GM10266 (cell line): ENCODE results near the gene SUSD4.

ENCODE experiments used
- DNase-seq: peaks from one replicate; pipeline ENCODE4 v3.0.0; 2012; ENCODE audit errors: extremely low spot score
- TF ChIP-seq, protein P1 (sequence below): IDR thresholded peaks from 2 replicates; pipeline ENCODE4 v1.5.1; 2012; ENCODE audit warnings: mild to moderate bottlenecking, low read depth; ENCODE audit not compliant: control insufficient read depth, insufficient read depth; ENCODE audit errors: missing control alignments

The SUSD4 gene

DNA sequence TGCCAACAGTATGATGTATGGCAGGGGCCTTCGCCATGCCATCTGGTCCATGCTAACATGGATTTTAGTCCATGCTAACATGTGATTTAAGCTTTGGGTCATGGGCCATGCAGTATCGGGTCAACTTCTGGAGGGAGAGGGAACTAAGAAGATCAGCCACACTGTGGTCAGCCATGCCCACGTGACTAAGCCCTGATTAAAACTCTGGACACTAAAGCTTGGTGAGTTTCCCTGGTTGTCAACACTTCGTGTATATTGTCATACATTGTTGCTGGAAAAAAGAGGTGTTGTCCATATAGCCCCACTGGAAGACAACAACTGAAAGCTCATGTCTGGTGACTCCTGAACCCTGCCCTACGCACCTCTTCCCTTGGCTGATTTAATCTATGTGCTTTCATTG lies 90.5 kb downstream of the SUSD4 start:
- TF ChIP-seq, protein P1, sequence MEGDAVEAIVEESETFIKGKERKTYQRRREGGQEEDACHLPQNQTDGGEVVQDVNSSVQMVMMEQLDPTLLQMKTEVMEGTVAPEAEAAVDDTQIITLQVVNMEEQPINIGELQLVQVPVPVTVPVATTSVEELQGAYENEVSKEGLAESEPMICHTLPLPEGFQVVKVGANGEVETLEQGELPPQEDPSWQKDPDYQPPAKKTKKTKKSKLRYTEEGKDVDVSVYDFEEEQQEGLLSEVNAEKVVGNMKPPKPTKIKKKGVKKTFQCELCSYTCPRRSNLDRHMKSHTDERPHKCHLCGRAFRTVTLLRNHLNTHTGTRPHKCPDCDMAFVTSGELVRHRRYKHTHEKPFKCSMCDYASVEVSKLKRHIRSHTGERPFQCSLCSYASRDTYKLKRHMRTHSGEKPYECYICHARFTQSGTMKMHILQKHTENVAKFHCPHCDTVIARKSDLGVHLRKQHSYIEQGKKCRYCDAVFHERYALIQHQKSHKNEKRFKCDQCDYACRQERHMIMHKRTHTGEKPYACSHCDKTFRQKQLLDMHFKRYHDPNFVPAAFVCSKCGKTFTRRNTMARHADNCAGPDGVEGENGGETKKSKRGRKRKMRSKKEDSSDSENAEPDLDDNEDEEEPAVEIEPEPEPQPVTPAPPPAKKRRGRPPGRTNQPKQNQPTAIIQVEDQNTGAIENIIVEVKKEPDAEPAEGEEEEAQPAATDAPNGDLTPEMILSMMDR: no peak

DNA sequence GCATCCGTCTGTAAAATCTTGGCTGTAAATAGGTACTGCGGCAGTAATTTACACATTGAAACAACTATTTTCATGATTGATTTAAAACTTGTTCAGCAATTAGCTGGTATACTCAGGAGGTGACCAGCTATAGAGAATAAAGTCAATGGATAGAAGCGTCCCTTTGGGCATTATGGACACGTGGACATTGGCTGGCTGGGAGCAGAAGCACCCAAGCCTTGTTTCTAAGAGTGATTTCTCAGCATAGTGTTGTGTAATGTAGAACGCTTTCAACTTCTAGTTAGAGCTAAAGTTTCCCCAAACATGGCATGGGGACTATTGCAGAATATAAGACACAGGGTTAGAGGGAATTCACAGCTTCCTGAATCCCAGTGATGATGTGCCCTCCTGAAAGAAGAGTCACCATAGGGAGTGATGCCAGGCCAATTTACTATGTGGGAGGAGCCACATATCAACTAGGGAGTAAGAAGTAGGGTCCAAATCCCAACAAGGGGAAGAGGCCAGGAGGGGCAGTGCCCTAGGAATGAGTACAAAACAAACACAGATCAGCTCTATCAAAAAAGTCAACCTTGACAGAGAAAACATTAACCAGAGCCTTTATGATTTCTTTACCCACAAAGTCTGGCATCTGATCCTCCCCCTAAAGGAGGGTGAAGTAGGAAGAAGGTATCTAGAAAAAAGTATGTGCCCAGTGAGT lies 92.7 kb downstream of the SUSD4 start:
- DNase-seq: no peak
- TF ChIP-seq, protein P1: no peak

More for the DNA sequence above, 90.5 kb downstream of the SUSD4 start:
- DNase-seq: no peak

DNA sequence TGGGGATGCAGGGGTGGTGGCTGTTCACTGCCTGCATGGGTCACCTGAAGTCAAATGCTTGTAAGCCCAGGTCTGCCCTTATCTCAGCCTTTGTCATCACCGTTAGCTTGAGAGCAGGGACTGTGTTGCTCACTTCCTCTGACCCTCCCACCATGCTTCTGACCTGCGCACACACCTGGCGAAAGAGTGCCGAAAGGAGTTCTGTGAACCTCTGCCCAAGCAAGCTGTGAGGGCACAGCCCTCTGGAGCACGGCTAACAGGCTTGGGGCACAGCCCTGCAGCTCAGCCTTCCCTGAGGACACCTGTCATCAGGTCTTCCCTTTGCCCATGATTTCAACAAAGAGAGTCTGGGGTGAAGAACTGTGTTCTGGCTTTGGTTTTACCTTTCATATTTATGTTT lies 93.8 kb downstream of the SUSD4 start:
- TF ChIP-seq, protein P1: no peak
- no peak for DNase-seq

DNA sequence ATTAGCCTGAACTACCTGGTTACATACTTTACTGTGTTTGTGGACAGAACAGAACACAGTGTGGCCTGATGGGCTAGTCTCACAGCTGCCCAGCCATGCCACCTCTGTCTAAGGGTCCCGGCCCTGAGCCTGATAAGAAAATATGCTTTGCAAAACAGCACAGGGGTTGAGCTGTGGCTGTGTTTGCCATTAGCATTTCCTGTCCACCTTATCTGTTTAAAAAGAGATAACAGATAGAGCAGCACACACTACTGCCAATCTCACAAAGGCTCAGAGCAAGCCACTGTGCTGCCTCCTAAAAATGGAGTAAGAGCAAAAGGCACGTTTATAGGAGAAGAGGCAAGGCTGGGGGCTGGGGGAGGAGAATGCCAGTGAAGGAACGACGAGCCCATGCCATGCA lies 95.0 kb downstream of the SUSD4 start:
- no peak for DNase-seq
- TF ChIP-seq, protein P1: no peak

DNA sequence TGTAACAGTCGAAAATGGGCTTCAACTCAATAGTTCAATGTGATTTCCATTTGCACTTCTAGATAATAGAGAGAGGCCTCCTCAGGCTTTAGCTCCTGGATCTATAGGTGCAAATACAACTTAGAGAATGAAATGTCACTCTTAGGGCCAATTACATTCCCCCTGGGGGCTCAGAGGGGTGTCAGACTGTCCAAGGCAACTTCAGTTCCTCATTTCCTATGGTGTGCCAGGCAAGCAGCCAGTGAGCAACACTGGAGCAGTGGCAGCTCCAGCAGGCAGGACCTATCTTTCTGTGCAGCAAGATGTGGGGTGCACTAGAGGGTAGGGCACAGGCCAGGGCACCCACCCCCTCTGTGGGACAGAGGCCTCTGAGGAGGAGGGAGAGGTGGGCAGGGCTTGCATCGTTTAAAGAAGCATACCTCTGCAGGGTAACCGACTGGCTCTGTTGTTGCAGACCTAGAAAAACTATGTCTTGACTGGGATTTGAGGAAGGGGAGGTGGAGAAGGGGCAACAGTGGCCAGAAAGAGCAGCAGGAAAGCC lies 97.3 kb downstream of the SUSD4 start:
- no peak for DNase-seq
- TF ChIP-seq, protein P1: no peak

DNA sequence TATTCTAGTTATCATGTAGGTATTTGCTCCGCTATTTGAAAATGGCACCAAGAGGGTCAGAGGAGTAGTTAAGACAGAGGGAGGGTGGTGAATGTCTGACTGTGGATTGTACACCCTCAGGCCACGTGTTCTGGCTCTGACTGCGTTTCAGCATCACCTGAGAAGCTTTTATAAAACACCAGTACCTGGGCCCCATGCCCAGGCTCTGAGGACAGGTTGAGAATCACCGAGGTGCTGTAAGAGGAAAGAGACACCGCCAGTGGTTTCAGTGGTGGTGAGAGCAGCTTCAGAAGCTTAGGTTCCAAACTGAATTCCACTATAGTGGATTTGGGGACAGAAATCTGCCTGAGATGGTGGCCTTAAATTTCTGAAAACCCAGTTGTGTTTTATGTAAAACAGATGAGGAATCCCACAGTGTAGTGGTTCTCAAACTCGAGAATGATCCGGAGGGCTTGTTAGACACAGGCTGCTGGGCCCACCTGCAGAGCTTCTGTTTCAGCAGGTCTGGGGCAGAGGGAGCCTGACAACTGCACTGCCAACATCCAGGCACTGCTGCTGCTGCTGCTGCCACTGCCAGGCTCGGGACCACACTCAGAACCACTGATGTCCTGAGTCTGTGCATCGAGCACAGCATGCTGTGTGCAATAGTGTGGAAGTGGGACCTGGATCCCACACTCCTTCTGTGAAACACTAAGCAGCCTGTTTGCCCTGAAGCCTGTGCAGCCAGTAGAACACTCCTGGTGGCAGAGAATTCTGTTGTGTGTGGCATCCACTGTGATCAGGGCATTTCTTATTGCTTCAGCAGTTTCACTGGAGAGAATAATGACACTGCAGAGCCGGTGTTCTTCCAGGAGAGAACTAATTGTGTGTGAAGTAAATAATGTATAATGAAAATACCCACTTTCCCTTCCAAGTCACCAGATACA lies 98.7 kb downstream of the SUSD4 start:
- DNase-seq: no peak
- TF ChIP-seq, protein P1: no peak
